Measurements from ENCODE around the gene SGSM2. TPM values are rescaled to one million over a fixed set of nuclear protein-coding genes. Genes with fewer than 3 reads are reported as not detected.

The SGSM2 gene
- total RNA-seq, 5 donors from 2014 or later (not counting 1 experiment from before 2014, with no cell fraction given) = 124 to 172 (median 160) TPM

DNA sequence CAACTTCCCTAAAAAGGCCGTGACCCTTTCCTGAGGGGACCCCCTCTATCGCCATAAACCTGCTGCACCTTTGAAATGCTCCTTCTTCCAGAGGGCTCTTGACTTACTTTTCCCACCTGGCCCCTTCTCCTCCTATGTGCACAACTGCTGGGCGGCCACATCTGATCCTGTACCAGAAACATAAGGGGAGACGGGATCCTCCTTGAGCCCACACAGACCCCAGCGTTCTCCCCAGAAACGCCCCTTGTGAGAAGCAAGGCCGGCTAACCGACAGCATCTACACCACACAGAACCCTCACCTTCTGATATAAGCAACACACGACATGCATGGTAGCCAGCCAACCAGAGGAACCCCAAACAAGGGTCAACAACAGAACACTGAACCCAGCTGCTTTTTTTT, 77.8 kb downstream of the SGSM2 start:
- peaks cover 0 to 3% of the 10 kb centered on the region in 2 experiments for H3K4me1 ChIP-seq (ENCODE audit: control insufficient read depth in 1 of 2, extremely low read depth in 1 of 2, insufficient read depth in 2 of 2, low read length in 2 of 2)
- H3K9me3 Mint-ChIP-seq = no peaks in the 10 kb centered on the region
- no peak overlapping the region for H3K27ac Mint-ChIP-seq
- ChIA-PET POLR2A (interaction anchor here (0.6 to 0.8 kb wide), 4 partner anchors 9 to 585 kb away, joined by 3 to 8 read pairs (median 6); partner anchors contain the start of genes RPA1 (in 1 of the 2) and SMYD4 (in 1 of the 2)), CTCF (interaction anchor here (1.0 to 3.5 kb wide), 5 partner anchors 13 to 33 kb away, joined by 5 to 231 read pairs (median 14); no protein-coding TSS in a partner anchor)
- peaks cover 0 to 3% (median 2%) of the 10 kb centered on the region in 3 donors for H3K4me1 Mint-ChIP-seq
- DNase-seq (no peak), ATAC-seq (replicated peaks in 1 of 4) (no peak)
- H3K27me3 Mint-ChIP-seq = no peaks in the 10 kb centered on the region
- 93% methylated on average over 3 of the region's 9 CpGs for WGBS (ENCODE audit: insufficient coverage)
- H3K36me3 ChIP-seq (ENCODE audit: control insufficient read depth in 2 of 2, extremely low read depth in 1 of 2, insufficient read depth in 1 of 2, low read length in 1 of 2) = peaks cover 10 to 28% of the 10 kb centered on the region in 2 donors
- H3K36me3 Mint-ChIP-seq = peaks cover 24% of the 10 kb centered on the region
- no peak overlapping the region for H3K4me3 ChIP-seq (ENCODE audit: control insufficient read depth in 1 of 2, extremely low read depth in 1 of 2, low read length in 1 of 2)
- H3K27ac ChIP-seq (ENCODE audit: low read length) = no peak overlapping the region
- no peak overlapping the region for H3K4me3 Mint-ChIP-seq
- H3K9me3 ChIP-seq = no peaks in the 10 kb centered on the region
- H3K27me3 ChIP-seq (replicated peaks in 1 of 2; ENCODE audit: control insufficient read depth in 2 of 2, extremely low read depth in 1 of 2, insufficient read depth in 2 of 2, low read length in 1 of 2) = no peaks in the 10 kb centered on the region

DNA sequence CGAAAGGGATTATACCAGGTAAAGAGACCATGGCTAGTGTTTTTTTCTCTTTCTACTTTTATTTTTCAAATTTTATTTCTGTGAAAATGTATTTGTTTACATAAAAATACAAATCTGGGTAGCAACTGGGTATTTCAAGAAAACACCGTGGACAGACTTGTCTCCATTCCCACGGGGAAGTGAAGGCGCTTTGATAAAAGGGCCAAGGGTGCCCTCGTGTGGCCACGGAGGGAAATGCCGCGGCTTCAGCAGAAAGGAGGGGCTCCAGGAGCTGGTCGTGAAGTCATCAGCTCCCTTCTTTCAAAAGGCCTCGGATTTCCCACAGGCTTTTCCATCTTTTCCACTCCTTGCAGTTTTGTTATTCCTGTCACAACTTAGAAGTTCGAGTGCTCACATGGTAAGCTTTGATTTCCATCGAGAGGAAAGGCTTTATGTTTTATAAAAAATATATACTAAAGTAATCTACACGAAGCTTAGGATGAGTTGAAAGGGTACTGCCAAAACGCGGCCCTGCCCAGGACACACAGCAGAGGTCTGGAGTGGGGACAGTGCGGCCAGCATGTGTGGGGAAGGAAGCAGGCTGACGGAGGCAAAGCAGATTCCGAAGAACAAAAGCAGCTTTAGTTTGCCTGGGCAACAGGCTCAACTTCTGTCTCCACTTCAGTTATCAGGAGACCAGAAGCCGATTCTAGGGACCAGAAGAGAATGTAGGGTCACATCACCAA, 78.9 kb downstream of the SGSM2 start:
- no peak overlapping the region for H3K4me3 ChIP-seq (ENCODE audit: control insufficient read depth in 1 of 2, extremely low read depth in 1 of 2, low read length in 1 of 2)
- H3K27me3 ChIP-seq (replicated peaks in 1 of 2; ENCODE audit: control insufficient read depth in 2 of 2, extremely low read depth in 1 of 2, insufficient read depth in 2 of 2, low read length in 1 of 2) = no peaks in the 10 kb centered on the region
- H3K9me3 Mint-ChIP-seq = no peaks in the 10 kb centered on the region
- 26% methylated on average over 5 of the region's 19 CpGs for WGBS (ENCODE audit: insufficient coverage)
- ATAC-seq (replicated peaks in 1 of 4) (peak; percentile 76 to 89 (median 84)), DNase-seq (peak; percentile 51 to 91 (median 78))
- POLR2A ChIA-PET = interaction anchor here (0.8 to 1.8 kb wide), 2 partner anchors 34 kb away, joined by 4 to 21 read pairs; no protein-coding TSS in a partner anchor
- no peak overlapping the region for H3K27ac ChIP-seq (ENCODE audit: low read length)
- H3K27ac Mint-ChIP-seq = peak overlapping the region in 1 of 2 donors; percentile 73
- no peak overlapping the region for H3K4me3 Mint-ChIP-seq
- no peaks in the 10 kb centered on the region for H3K9me3 ChIP-seq
- peaks cover 0 to 3% (median 2%) of the 10 kb centered on the region in 3 donors for H3K4me1 Mint-ChIP-seq
- H3K4me1 ChIP-seq (ENCODE audit: control insufficient read depth in 1 of 2, extremely low read depth in 1 of 2, insufficient read depth in 2 of 2, low read length in 2 of 2) = peaks cover 0 to 3% of the 10 kb centered on the region in 2 experiments
- CTCF ChIA-PET = interaction anchor here (0.6 to 3.5 kb wide), 19 partner anchors 9 to 596 kb away, joined by 3 to 231 read pairs (median 4); partner anchors contain the start of genes METTL16 (in 1 of the 2), RTN4RL1 (in 1 of the 2) and TSR1 (in 1 of the 2)
- H3K36me3 ChIP-seq (ENCODE audit: control insufficient read depth in 2 of 2, extremely low read depth in 1 of 2, insufficient read depth in 1 of 2, low read length in 1 of 2) = peaks cover 16 to 39% of the 10 kb centered on the region in 2 donors
- H3K36me3 Mint-ChIP-seq = peaks cover 32% of the 10 kb centered on the region
- no peaks in the 10 kb centered on the region for H3K27me3 Mint-ChIP-seq

GRCh38 chr17:2418572-2418971, 81.3 kb downstream of the SGSM2 start:
- Histone ChIP-seq H3K27me3 (replicated peaks in 1 of 2; ENCODE audit: control insufficient read depth in 2 of 2, extremely low read depth in 1 of 2, insufficient read depth in 2 of 2, low read length in 1 of 2) (no peaks in the 10 kb centered on the region), H3K36me3 (ENCODE audit: control insufficient read depth in 2 of 2, extremely low read depth in 1 of 2, insufficient read depth in 1 of 2, low read length in 1 of 2) (peaks cover 21 to 51% of the 10 kb centered on the region in 2 donors), H3K9me3 (no peaks in the 10 kb centered on the region), H3K4me3 (ENCODE audit: control insufficient read depth in 1 of 2, extremely low read depth in 1 of 2, low read length in 1 of 2) (no peak overlapping the region), H3K27ac (ENCODE audit: low read length) (no peak overlapping the region), H3K4me1 (ENCODE audit: control insufficient read depth in 1 of 2, extremely low read depth in 1 of 2, insufficient read depth in 2 of 2, low read length in 2 of 2) (peaks cover 0 to 3% of the 10 kb centered on the region in 2 experiments)
- 88% methylated on average over 5 of the region's 7 CpGs for WGBS (ENCODE audit: insufficient coverage)
- Mint-ChIP-seq H3K4me3 (no peak overlapping the region), H3K4me1 (peaks cover 0 to 3% (median 2%) of the 10 kb centered on the region in 3 donors), H3K36me3 (peaks cover 36% of the 10 kb centered on the region), H3K27ac (no peak overlapping the region), H3K27me3 (no peaks in the 10 kb centered on the region), H3K9me3 (no peaks in the 10 kb centered on the region)
- POLR2A ChIA-PET = no interaction called here
- CTCF ChIA-PET = interaction anchor here in 1 of 2 donors (0.9 to 1.2 kb wide), 3 partner anchors 17 to 66 kb away, joined by 3 to 11 read pairs (median 4); no protein-coding TSS in a partner anchor
- ATAC-seq (replicated peaks in 1 of 4) = no peak
- DNase-seq = no peak

- ATAC-seq (replicated peaks in 1 of 4) (no peak), DNase-seq (no peak)
- Histone ChIP-seq H3K4me1 (ENCODE audit: control insufficient read depth in 1 of 2, extremely low read depth in 1 of 2, insufficient read depth in 2 of 2, low read length in 2 of 2) (peaks cover 0 to 3% of the 10 kb centered on the region in 2 experiments), H3K4me3 (ENCODE audit: control insufficient read depth in 1 of 2, extremely low read depth in 1 of 2, low read length in 1 of 2) (no peak overlapping the region), H3K9me3 (no peaks in the 10 kb centered on the region), H3K36me3 (ENCODE audit: control insufficient read depth in 2 of 2, extremely low read depth in 1 of 2, insufficient read depth in 1 of 2, low read length in 1 of 2) (peaks cover 21 to 51% of the 10 kb centered on the region in 2 donors), H3K27me3 (replicated peaks in 1 of 2; ENCODE audit: control insufficient read depth in 2 of 2, extremely low read depth in 1 of 2, insufficient read depth in 2 of 2, low read length in 1 of 2) (no peaks in the 10 kb centered on the region), H3K27ac (ENCODE audit: low read length) (no peak overlapping the region)
- Mint-ChIP-seq H3K4me3 (no peak overlapping the region), H3K4me1 (peaks cover 0 to 3% (median 2%) of the 10 kb centered on the region in 3 donors), H3K27me3 (no peaks in the 10 kb centered on the region), H3K36me3 (peaks cover 31% of the 10 kb centered on the region), H3K27ac (no peak overlapping the region), H3K9me3 (no peaks in the 10 kb centered on the region)
- 100% methylated on average over 1 of the region's 6 CpGs for WGBS (ENCODE audit: insufficient coverage)
- CTCF ChIA-PET = interaction anchor here (0.9 to 1.2 kb wide), 4 partner anchors 18 to 65 kb away, joined by 3 to 11 read pairs (median 4); no protein-coding TSS in a partner anchor
- POLR2A ChIA-PET = no interaction called here
Observed at GRCh38 chr17:2419486-2419885, 82.2 kb downstream of the SGSM2 start.

DNA sequence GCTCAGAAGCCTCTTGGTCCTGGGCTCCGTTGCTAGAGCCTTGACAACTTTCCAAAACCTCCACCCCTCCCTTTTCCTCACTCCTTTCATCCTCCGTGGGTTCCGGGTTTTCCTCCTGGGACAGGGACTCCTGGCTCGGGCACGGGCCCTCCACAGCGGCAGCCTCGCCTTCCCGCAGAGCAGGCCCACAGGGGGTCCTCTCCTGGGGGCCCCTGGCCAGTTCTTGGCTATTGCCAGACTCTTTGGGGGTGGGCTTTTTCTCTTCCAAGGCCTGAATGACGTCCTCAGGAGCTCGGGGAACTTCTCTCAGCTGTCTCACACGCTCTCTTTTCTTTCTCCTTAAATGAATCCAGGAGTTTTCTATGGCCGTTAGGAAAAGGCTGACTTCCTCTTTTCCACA, 82.9 kb downstream of the SGSM2 start:
- no peaks in the 10 kb centered on the region for H3K9me3 Mint-ChIP-seq
- Histone ChIP-seq H3K27ac (ENCODE audit: low read length) (no peak overlapping the region), H3K4me1 (ENCODE audit: control insufficient read depth in 1 of 2, extremely low read depth in 1 of 2, insufficient read depth in 2 of 2, low read length in 2 of 2) (peaks cover 0 to 3% of the 10 kb centered on the region in 2 experiments), H3K27me3 (replicated peaks in 1 of 2; ENCODE audit: control insufficient read depth in 2 of 2, extremely low read depth in 1 of 2, insufficient read depth in 2 of 2, low read length in 1 of 2) (no peaks in the 10 kb centered on the region), H3K4me3 (ENCODE audit: control insufficient read depth in 1 of 2, extremely low read depth in 1 of 2, low read length in 1 of 2) (no peak overlapping the region), H3K36me3 (ENCODE audit: control insufficient read depth in 2 of 2, extremely low read depth in 1 of 2, insufficient read depth in 1 of 2, low read length in 1 of 2) (peaks cover 15 to 46% of the 10 kb centered on the region in 2 donors), H3K9me3 (no peaks in the 10 kb centered on the region)
- no peak overlapping the region for H3K27ac Mint-ChIP-seq
- H3K36me3 Mint-ChIP-seq = peaks cover 34% of the 10 kb centered on the region
- H3K4me3 Mint-ChIP-seq = no peak overlapping the region
- peaks cover 0 to 3% (median 2%) of the 10 kb centered on the region in 3 donors for H3K4me1 Mint-ChIP-seq
- DNase-seq = no peak
- POLR2A ChIA-PET = no interaction called here
- ATAC-seq (replicated peaks in 1 of 4) = no peak
- WGBS (ENCODE audit: insufficient coverage) = 99% methylated on average over 8 of the region's 12 CpGs
- CTCF ChIA-PET = no interaction called here
- no peaks in the 10 kb centered on the region for H3K27me3 Mint-ChIP-seq

DNA sequence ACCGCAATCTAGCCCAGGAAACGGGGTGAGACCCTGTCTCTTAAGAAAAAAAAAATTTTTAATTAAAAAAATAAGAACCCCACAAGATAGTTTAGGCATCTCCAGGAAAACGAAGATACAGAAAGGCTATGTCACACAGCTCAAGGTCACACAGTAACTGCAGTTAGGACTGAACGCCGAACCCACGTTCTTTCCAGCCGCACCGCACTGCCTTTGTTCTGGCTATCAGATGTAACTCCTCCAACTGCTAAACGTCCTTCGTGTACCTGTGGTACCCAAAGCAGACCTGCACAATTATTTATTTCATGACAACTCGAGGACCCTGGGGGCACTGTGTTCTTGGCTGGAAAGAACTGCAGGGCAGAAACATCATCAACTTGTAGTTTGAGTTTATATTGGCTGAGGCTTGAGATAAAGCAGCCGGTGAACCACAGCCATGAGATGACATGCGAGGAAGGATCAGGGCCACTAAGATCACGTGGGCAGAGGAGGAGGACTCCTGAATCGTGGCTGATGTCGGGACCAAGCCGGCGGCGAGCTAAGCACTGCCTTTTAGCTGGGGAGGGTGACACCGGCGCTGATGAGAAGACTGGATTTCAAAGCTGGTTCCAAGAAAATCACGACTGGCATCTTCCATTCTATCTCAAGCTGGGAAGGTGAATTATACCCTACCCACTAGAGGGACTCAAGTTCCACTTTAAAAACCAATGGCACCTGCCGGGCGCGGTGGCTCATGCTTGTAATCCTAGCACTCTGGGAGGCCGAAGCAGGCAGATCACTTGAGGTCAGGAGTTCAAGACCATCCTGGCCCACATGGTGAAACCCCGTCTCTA, 84.2 kb downstream of the SGSM2 start:
- ATAC-seq (replicated peaks in 1 of 4) = no peak
- Histone ChIP-seq H3K9me3 (no peaks in the 10 kb centered on the region), H3K36me3 (ENCODE audit: control insufficient read depth in 2 of 2, extremely low read depth in 1 of 2, insufficient read depth in 1 of 2, low read length in 1 of 2) (peaks cover 15 to 42% of the 10 kb centered on the region in 2 donors), H3K27ac (ENCODE audit: low read length) (no peak overlapping the region), H3K27me3 (replicated peaks in 1 of 2; ENCODE audit: control insufficient read depth in 2 of 2, extremely low read depth in 1 of 2, insufficient read depth in 2 of 2, low read length in 1 of 2) (no peaks in the 10 kb centered on the region), H3K4me3 (ENCODE audit: control insufficient read depth in 1 of 2, extremely low read depth in 1 of 2, low read length in 1 of 2) (no peak overlapping the region), H3K4me1 (ENCODE audit: control insufficient read depth in 1 of 2, extremely low read depth in 1 of 2, insufficient read depth in 2 of 2, low read length in 2 of 2) (no peaks in the 10 kb centered on the region)
- ChIA-PET CTCF (no interaction called here), POLR2A (no interaction called here)
- WGBS (ENCODE audit: insufficient coverage) = 97% methylated on average over 22 of the region's 27 CpGs
- peaks cover 42% of the 10 kb centered on the region for H3K36me3 Mint-ChIP-seq
- no peak for DNase-seq
- H3K4me1 Mint-ChIP-seq = no peaks in the 10 kb centered on the region
- no peak overlapping the region for H3K4me3 Mint-ChIP-seq
- H3K9me3 Mint-ChIP-seq = no peaks in the 10 kb centered on the region
- H3K27ac Mint-ChIP-seq = peak overlapping the region in 1 of 2 donors; percentile 66
- no peaks in the 10 kb centered on the region for H3K27me3 Mint-ChIP-seq
